ENCODE measurements around the gene DAAM2. TPM values are rescaled to one million over a fixed set of nuclear protein-coding genes. Genes with fewer than 3 reads are reported as not detected.

DAAM2 gene
- polyA plus RNA-seq, 2 of the 4 experiments (the other 2 are of a cell fraction), result not detected

GRCh38 chr6:39925191-39925930 is 133.2 kb downstream of the DAAM2 start:
- ChIA-PET CTCF (no interaction called here), POLR2A (no interaction called here)
- 80% methylated on average over 16 of the region's 22 CpGs for WGBS (ENCODE audit: missing lambda C conversion rate)
- Histone ChIP-seq H3K27ac (no peak overlapping the region), H3K4me1 (no peaks in the 10 kb centered on the region), H3K4me3 (no peak overlapping the region), H3K4me2 (no peak overlapping the region), H3K9me3 (no peaks in the 10 kb centered on the region)
- FAIRE-seq (no peak), DNase-seq (ENCODE audit: low read depth in 1 of 2, low spot score in 1 of 2) (no peak), ATAC-seq (no peak)
- TF ChIP-seq FOSB (CRISPR knock-in tag; IDR thresholded peaks at IDR 0.05), result no peak
- no peak for TF ChIP-seq POLR2A (IDR thresholded peaks at IDR 0.05; ENCODE audit: low read length)
- TF ChIP-seq RNF2 (IDR thresholded peaks at IDR 0.05; ENCODE audit: borderline replicate concordance, low read depth), result no peak
- no peak for TF ChIP-seq GATA3 (IDR thresholded peaks at IDR 0.05; ENCODE audit: borderline replicate concordance)
- no peak for TF ChIP-seq ESRRA (IDR thresholded peaks at IDR 0.05; ENCODE audit: borderline replicate concordance, low read length)
- no peak for TF ChIP-seq NFE2L2 (conservative IDR thresholded peaks at IDR 0.05; ENCODE audit: low read length)
- TF ChIP-seq TFCP2L1 (CRISPR knock-in tag; IDR thresholded peaks at IDR 0.05), result no peak
- no peak for TF ChIP-seq NR3C1 (IDR thresholded peaks at IDR 0.05)
- TF ChIP-seq RFX5 (IDR thresholded peaks at IDR 0.05), result no peak
- TF ChIP-seq RAD21 (conservative IDR thresholded peaks at IDR 0.05 in 1 of 2, IDR thresholded peaks at IDR 0.05 in 1 of 2), result no peak
- no peak for TF ChIP-seq FOSL2 (IDR thresholded peaks at IDR 0.05)
- TF ChIP-seq FOSL2 (CRISPR knock-in tag; IDR thresholded peaks at IDR 0.05), result no peak
- TF ChIP-seq E2F6 (IDR thresholded peaks at IDR 0.05; ENCODE audit: borderline replicate concordance, low read depth), result no peak

DNA sequence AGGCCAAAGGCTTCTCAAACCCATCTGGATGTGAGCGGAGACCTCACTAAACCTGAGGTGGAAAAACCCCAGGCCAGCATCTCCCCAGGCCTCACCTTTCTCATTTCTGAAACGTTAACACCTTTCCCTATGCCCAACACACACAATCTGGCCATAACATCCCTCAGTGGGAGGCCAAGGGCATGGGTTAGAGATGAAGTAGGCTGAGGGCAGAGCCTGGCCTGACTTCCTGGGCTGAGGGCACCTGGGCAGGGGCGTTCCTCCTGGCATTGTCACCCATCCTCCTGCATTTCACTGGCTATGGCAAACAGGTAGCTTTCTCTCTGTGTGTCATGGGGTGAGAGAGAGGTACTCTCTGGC is 133.7 kb downstream of the DAAM2 start:
- POLR2A ChIA-PET, result no interaction called here
- DNase-seq (ENCODE audit: low read depth in 1 of 2, low spot score in 1 of 2), result no peak
- WGBS (ENCODE audit: missing lambda C conversion rate), result 58% methylated on average over 3 of the region's 3 CpGs
- H3K27ac ChIP-seq, result no peak overlapping the region
- no peak overlapping the region for H3K4me2 ChIP-seq
- no peak for FAIRE-seq
- TF ChIP-seq SMC3 (IDR thresholded peaks at IDR 0.05) (no peak), CHD2 (IDR thresholded peaks at IDR 0.05; ENCODE audit: low read length, partially characterized antibody) (no peak), ATOH8 (CRISPR knock-in tag; IDR thresholded peaks at IDR 0.05; ENCODE audit: low read depth) (no peak), SREBF2 (IDR thresholded peaks at IDR 0.05) (no peak), HES2 (IDR thresholded peaks at IDR 0.05) (no peak), CTCF (IDR thresholded peaks at IDR 0.05) (no peak), ZFP36 (IDR thresholded peaks at IDR 0.05; ENCODE audit: borderline replicate concordance, partially characterized antibody) (no peak), FOSB (CRISPR knock-in tag; IDR thresholded peaks at IDR 0.05) (no peak)
- TF ChIP-seq, protein P1, sequence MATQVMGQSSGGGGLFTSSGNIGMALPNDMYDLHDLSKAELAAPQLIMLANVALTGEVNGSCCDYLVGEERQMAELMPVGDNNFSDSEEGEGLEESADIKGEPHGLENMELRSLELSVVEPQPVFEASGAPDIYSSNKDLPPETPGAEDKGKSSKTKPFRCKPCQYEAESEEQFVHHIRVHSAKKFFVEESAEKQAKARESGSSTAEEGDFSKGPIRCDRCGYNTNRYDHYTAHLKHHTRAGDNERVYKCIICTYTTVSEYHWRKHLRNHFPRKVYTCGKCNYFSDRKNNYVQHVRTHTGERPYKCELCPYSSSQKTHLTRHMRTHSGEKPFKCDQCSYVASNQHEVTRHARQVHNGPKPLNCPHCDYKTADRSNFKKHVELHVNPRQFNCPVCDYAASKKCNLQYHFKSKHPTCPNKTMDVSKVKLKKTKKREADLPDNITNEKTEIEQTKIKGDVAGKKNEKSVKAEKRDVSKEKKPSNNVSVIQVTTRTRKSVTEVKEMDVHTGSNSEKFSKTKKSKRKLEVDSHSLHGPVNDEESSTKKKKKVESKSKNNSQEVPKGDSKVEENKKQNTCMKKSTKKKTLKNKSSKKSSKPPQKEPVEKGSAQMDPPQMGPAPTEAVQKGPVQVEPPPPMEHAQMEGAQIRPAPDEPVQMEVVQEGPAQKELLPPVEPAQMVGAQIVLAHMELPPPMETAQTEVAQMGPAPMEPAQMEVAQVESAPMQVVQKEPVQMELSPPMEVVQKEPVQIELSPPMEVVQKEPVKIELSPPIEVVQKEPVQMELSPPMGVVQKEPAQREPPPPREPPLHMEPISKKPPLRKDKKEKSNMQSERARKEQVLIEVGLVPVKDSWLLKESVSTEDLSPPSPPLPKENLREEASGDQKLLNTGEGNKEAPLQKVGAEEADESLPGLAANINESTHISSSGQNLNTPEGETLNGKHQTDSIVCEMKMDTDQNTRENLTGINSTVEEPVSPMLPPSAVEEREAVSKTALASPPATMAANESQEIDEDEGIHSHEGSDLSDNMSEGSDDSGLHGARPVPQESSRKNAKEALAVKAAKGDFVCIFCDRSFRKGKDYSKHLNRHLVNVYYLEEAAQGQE (IDR thresholded peaks at IDR 0.05), result no peak
- CTCF ChIA-PET, result no interaction called here
- no peak overlapping the region for H3K4me3 ChIP-seq
- ATAC-seq, result peak in 1 of 2 experiments; percentile 30; a peak in 1 of 6 replicates
- H3K4me1 ChIP-seq, result no peaks in the 10 kb centered on the region
- H3K9me3 ChIP-seq, result no peaks in the 10 kb centered on the region
